ENCODE results near the gene CHMP1A.

GRCh38 chr16:89672177-89672941 is 14.9 kb upstream of the CHMP1A start:
- TF ChIP-seq CTCF (conservative IDR thresholded peaks at IDR 0.05), result no peak
- TF ChIP-seq EZH2 (IDR thresholded peaks at IDR 0.05; ENCODE audit: low read depth), result no peak
